GM12878 (cell line): ENCODE measurements around the gene PFN3. TPM values are rescaled to one million over a fixed set of nuclear protein-coding genes. Genes with fewer than 3 reads are reported as not detected.
A peak's percentile ranks its signal among the peaks of the same experiment; 100 is the strongest.

Experiments used
- ATAC-seq: fragments of 200-7000 bp; cut with Tn5 transposase; 3 replicates; pipeline ENCODE4 v1.9.1; 2020; ENCODE audit warnings: mild to moderate bottlenecking, moderate library complexity
- BruUV-seq: library from RNA; stranded (reverse); fragments of 400-500 nt; replicated peaks from 2 replicates; lab custom pipeline; 2021; lab: Mats Ljungman, UMichigan
- CTCF ChIA-PET: fragments of 300-600 bp; sonication (Branson Sonifier 250); formaldehyde crosslinking; extraction: SDS; loops from one replicate; lab custom pipeline; 2021; ENCODE audit warnings: inconsistent platforms; lab: Yijun Ruan, JAX
- POLR2A ChIA-PET: fragments of 350-600 bp; formaldehyde crosslinking; extraction: SDS; loops from one replicate; lab custom pipeline; 2021; ENCODE audit warnings: inconsistent platforms; lab: Charles Lee
- RAD21 ChIA-PET: fragments of 300-600 bp; sonication (Branson Sonifier 250); formaldehyde crosslinking; loops from one replicate; lab custom pipeline; 2023; ENCODE audit warnings: antibody characterized with exemption; ENCODE audit not compliant: unreplicated experiment; lab: Charles Lee
- SMC1A ChIA-PET: fragments of 300-600 bp; sonication (Branson Sonifier 250); formaldehyde crosslinking; loops from one replicate; lab custom pipeline; 2023; ENCODE audit not compliant: unreplicated experiment, uncharacterized antibody; lab: Charles Lee
- DNase-seq: peaks from one replicate; pipeline ENCODE4 v3.0.0-alpha.2; 2011; ENCODE audit warnings: low read depth, low spot score
- FAIRE-seq: peaks from 3 replicates; lab custom pipeline; 2011; peaks lifted over from hg19 to GRCh38; lab: Jason Lieb, UNC
- H2AFZ ChIP-seq: 2 replicates; pipeline ENCODE4 v1.6.0; 2011; ENCODE audit warnings: low read depth, low read length, control low read depth; ENCODE audit not compliant: control insufficient read depth
- H3K27ac ChIP-seq: 2 replicates; pipeline ENCODE4 v1.5.1; 2011; ENCODE audit warnings: control low read depth; ENCODE audit not compliant: control insufficient read depth, insufficient read depth
- H3K27me3 ChIP-seq, 2 experiments: replicated peaks in 1 of 2; 2 replicates each; pipeline versions ENCODE4 v1.6.0 to v1.6.1; 2011; ENCODE audit warnings: low read length in 1 of 2; ENCODE audit not compliant: control insufficient read depth in 2 of 2, insufficient read depth in 2 of 2
- H3K36me3 ChIP-seq, 2 experiments: 2 replicates each; pipeline ENCODE4 v1.5.1; 2011; ENCODE audit warnings: low read length in 1 of 2; ENCODE audit not compliant: control insufficient read depth in 2 of 2, insufficient read depth in 2 of 2
- H3K4me1 ChIP-seq: 2 replicates; pipeline ENCODE4 v1.6.1; 2011; ENCODE audit warnings: mild to moderate bottlenecking, low read length, moderate library complexity, mixed read lengths; ENCODE audit not compliant: control insufficient read depth, insufficient read depth
- H3K4me2 ChIP-seq: 2 replicates; pipeline ENCODE4 v1.6.0; 2011; ENCODE audit warnings: control low read depth; ENCODE audit not compliant: control insufficient read depth, insufficient read depth
- H3K4me3 ChIP-seq: fragments of 200-600 bp; sonication (generic); 2 replicates; pipeline ENCODE4 v1.5.1; 2016
- H3K79me2 ChIP-seq: 2 replicates; pipeline ENCODE4 v1.6.0; 2011; ENCODE audit warnings: low read length; ENCODE audit not compliant: control insufficient read depth, insufficient read depth
- H3K9ac ChIP-seq: 2 replicates; pipeline ENCODE4 v1.8.0; 2011; ENCODE audit warnings: low read length, control low read depth, mixed read lengths; ENCODE audit not compliant: control insufficient read depth, insufficient read depth
- H3K9me3 ChIP-seq: replicated peaks from 3 replicates; pipeline ENCODE4 v1.5.1; 2011; ENCODE audit warnings: mild to moderate bottlenecking, low read length; ENCODE audit not compliant: control insufficient read depth, insufficient read depth
- H4K20me1 ChIP-seq: 2 replicates; pipeline ENCODE4 v1.6.0; 2011; ENCODE audit not compliant: control insufficient read depth, insufficient read depth
- ATF3 ChIP-seq: IDR thresholded peaks from 2 replicates; pipeline ENCODE4 v1.6.1; 2011; ENCODE audit warnings: low read depth, mild to moderate bottlenecking, low read length, moderate library complexity, borderline replicate concordance; ENCODE audit errors: extremely low read depth
- BCL11A ChIP-seq: IDR thresholded peaks from 2 replicates; pipeline ENCODE4 v1.6.1; 2011; ENCODE audit warnings: low read depth, low read length
- CBX3 ChIP-seq: fragments of 200-600 bp; sonication (generic); IDR thresholded peaks from 2 replicates; pipeline ENCODE4 v1.6.1; 2016; ENCODE audit warnings: low read depth, borderline replicate concordance
- EZH2 ChIP-seq: IDR thresholded peaks from 2 replicates; pipeline ENCODE4 v1.6.1; 2012; ENCODE audit warnings: low read depth, mild to moderate bottlenecking, control low read depth, inconsistent platforms, low read length, borderline replicate concordance; ENCODE audit not compliant: control insufficient read depth
- FOXM1 ChIP-seq: IDR thresholded peaks from 2 replicates; pipeline ENCODE4 v1.6.1; 2012; ENCODE audit warnings: low read depth, mild to moderate bottlenecking, inconsistent platforms, low read length, moderate library complexity
- RB1 ChIP-seq: fragments of 450-650 bp; formaldehyde crosslinking; IDR thresholded peaks from 2 replicates; pipeline ENCODE4 v1.6.1; 2017; ENCODE audit warnings: mild to moderate bottlenecking, borderline replicate concordance
- RUNX3 ChIP-seq: IDR thresholded peaks from 2 replicates; pipeline ENCODE4 v1.6.1; 2012; ENCODE audit warnings: low read length, inconsistent platforms
- SRF ChIP-seq, 2 experiments: IDR thresholded peaks; 2 replicates each; pipeline ENCODE4 v1.6.1; 2011; ENCODE audit warnings: low read depth in 2 of 2, low read length in 2 of 2, mild to moderate bottlenecking in 1 of 2, moderate library complexity in 1 of 2
- ZBTB33 ChIP-seq: fragments of 450-650 bp; IDR thresholded peaks from 2 replicates; pipeline ENCODE4 v1.6.1; 2017; ENCODE audit warnings: mild to moderate bottlenecking
- ZNF274 ChIP-seq: IDR thresholded peaks from one replicate; pipeline ENCODE4 v1.8.0; 2011; ENCODE audit not compliant: insufficient read length, insufficient read depth
- ZNF592 ChIP-seq: fragments of 450-650 bp; IDR thresholded peaks from 2 replicates; pipeline ENCODE4 v1.6.1; 2017; ENCODE audit warnings: mild to moderate bottlenecking, moderate library complexity
- WGBS: methylation state at CpG from one replicate; pipeline ENCODE4 v1.1.6; 2016; ENCODE audit warnings: low lambda C conversion rate; ENCODE audit not compliant: insufficient replicate concordance, insufficient coverage; ENCODE audit errors: missing lambda C conversion rate; 5-methylcytosine and 5-hydroxymethylcytosine counted together
- in situ Hi-C: fragments of 300-500 bp; cut with MboI; formaldehyde crosslinking; loops from 9 replicates; pipeline ENCODE4 v1.14.3; 2018; ENCODE audit warnings: mixed read lengths
- intact Hi-C: fragments of 100-400 bp; cut with micrococcal nuclease; formaldehyde crosslinking; loops from one replicate; pipeline ENCODE4 v1.14.2; 2022; ENCODE audit not compliant: unreplicated experiment
- polyA plus RNA-seq, 11 experiments: library from polyadenylated mRNA; depleted of rRNA in 4 of 11; unstranded in 6 of 11; stranded (reverse) in 5 of 11; fragments of >200 nt; fragmentation: Nextera tagmentation in 4 of 11; fragmentation: Illumina TruSeq in 1 of 11; extraction: Ambion mirVana in 4 of 11; extraction: Trizol in 1 of 11; gene quantifications; 1 replicate in 1 of 11; 2 replicates in 10 of 11; pipeline versions ENCODE4 v1.2.1 to v1.2.3, GENCODE V29; 2011 to 2016; ENCODE audit warnings: inconsistent platforms in 2 of 11, missing spikeins in 2 of 11, low read depth in 1 of 11
- total RNA-seq, 4 experiments: library from RNA; depleted of rRNA in 3 of 4; stranded (reverse); fragments of >200 nt in 3 of 4; fragmentation: Illumina TruSeq in 1 of 4; extraction: Trizol in 1 of 4; gene quantifications; 2 replicates each; pipeline versions ENCODE4 v1.2.1 to v1.2.3, GENCODE V29; 2013 to 2021

PFN3 gene
- total and polyA plus RNA-seq, 10 of the 15 experiments (the other 5 are each of a cell fraction or from before 2014, with no cell fraction given) = not detected

GRCh38 chr5:177380805-177381126, 19.7 kb downstream of the PFN3 start (continued):
- TF ChIP-seq FOXM1 (no peak), ZNF592 (no peak)

- H3K27ac ChIP-seq = peak overlapping the region; percentile 33; the same call in 1 of the 2 replicates
- ATAC-seq (peak; percentile 80), FAIRE-seq (peak; percentile 59), DNase-seq (no peak)
- in situ Hi-C loops (loop anchor here (25.0 kb wide), 1 partner anchor 1342 kb away; no protein-coding TSS in a partner anchor), intact Hi-C loops (no loop called here)
- H3K9me3 ChIP-seq = no peaks in the 10 kb centered on the region
- no peaks in the 10 kb centered on the region for H3K79me2 ChIP-seq
- ChIA-PET CTCF (interaction anchor here (0.6 to 5.8 kb wide), 13 partner anchors 9 to 808 kb away, joined by 3 to 45 read pairs (median 3); partner anchors contain the start of gene LMAN2), RAD21 (interaction anchor here (0.6 to 2.5 kb wide), 8 partner anchors 9 to 66 kb away, joined by 3 to 25 read pairs (median 4); partner anchors contain the start of gene LMAN2), POLR2A (interaction anchor here (1.0 to 2.1 kb wide), 7 partner anchors 8 to 60 kb away, joined by 3 to 14 read pairs (median 5); no protein-coding TSS in a partner anchor), SMC1A (interaction anchor here (0.6 to 2.5 kb wide), 7 partner anchors 10 to 61 kb away, joined by 3 to 19 read pairs (median 5); no protein-coding TSS in a partner anchor)
- no TSS peak for BruUV-seq
- H3K36me3 ChIP-seq = no peaks in the 10 kb centered on the region
- H3K27me3 ChIP-seq = no peaks in the 10 kb centered on the region
- H3K4me3 ChIP-seq = no peak overlapping the region
- peak overlapping the region; percentile 33; the same call in 1 of the 2 replicates for H2AFZ ChIP-seq
- no peak overlapping the region for H3K9ac ChIP-seq
- peaks cover 6% of the 10 kb centered on the region for H3K4me1 ChIP-seq
- no peaks in the 10 kb centered on the region for H4K20me1 ChIP-seq
- 52% methylated on average over 15 of the region's 15 CpGs for WGBS
- no peak overlapping the region for H3K4me2 ChIP-seq
- TF ChIP-seq ATF3 (no peak), EZH2 (no peak), SRF (IDR thresholded peaks at IDR 0.05; ENCODE audit: low read depth in 2 of 2, low read length in 2 of 2) (0 out of 4 replicates have a peak, but pooled peaks of 1 of the 2 experiments have one; percentile 27), BCL11A (0 out of 2 replicates have a peak, but pooled peaks have one; percentile 23), ZBTB33 (no peak), CBX3 (no peak), RUNX3 (peak; percentile 75), ZNF274 (no peak), RB1 (no peak)
Observed at GRCh38 chr5:177378884-177379883, 21.3 kb downstream of the PFN3 start.
